COLO668 (cell line): ENCODE data around the gene CASR.
"Not testable (repeated sequence)": the region's sequence is repeated elsewhere in the genome, so short reads cannot be mapped to it uniquely, and the experiment has no call there.

Source experiments
- DNase-seq: peaks from one replicate; lab custom pipeline; 2025; ENCODE audit not compliant: unreplicated experiment; lab: John Stamatoyannopoulos, UW

Gene CASR, protein sequence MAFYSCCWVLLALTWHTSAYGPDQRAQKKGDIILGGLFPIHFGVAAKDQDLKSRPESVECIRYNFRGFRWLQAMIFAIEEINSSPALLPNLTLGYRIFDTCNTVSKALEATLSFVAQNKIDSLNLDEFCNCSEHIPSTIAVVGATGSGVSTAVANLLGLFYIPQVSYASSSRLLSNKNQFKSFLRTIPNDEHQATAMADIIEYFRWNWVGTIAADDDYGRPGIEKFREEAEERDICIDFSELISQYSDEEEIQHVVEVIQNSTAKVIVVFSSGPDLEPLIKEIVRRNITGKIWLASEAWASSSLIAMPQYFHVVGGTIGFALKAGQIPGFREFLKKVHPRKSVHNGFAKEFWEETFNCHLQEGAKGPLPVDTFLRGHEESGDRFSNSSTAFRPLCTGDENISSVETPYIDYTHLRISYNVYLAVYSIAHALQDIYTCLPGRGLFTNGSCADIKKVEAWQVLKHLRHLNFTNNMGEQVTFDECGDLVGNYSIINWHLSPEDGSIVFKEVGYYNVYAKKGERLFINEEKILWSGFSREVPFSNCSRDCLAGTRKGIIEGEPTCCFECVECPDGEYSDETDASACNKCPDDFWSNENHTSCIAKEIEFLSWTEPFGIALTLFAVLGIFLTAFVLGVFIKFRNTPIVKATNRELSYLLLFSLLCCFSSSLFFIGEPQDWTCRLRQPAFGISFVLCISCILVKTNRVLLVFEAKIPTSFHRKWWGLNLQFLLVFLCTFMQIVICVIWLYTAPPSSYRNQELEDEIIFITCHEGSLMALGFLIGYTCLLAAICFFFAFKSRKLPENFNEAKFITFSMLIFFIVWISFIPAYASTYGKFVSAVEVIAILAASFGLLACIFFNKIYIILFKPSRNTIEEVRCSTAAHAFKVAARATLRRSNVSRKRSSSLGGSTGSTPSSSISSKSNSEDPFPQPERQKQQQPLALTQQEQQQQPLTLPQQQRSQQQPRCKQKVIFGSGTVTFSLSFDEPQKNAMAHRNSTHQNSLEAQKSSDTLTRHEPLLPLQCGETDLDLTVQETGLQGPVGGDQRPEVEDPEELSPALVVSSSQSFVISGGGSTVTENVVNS

DNA sequence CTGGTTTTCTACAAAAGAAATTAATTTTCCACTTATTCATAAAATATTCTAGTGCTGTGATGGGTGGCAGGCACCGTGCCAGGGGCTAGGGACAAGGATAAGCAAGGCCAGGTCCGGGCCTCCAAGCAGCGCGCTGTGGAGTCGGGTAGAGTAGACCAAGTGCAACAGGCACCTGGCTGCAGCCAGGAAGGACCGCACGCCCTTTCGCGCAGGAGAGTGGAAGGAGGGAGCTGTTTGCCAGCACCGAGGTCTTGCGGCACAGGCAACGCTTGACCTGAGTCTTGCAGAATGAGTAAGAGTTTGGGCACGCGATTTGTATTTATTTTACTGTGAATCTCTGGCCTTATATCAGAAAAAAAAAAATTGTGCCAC is at the start of gene CASR:
Gene CASR, plus strand, starts transcription at position 148 of the 372 bp plus-strand sequence. CDS start 70,522 bp downstream, outside the sequence.
- peak; percentile 13 for DNase-seq

DNA sequence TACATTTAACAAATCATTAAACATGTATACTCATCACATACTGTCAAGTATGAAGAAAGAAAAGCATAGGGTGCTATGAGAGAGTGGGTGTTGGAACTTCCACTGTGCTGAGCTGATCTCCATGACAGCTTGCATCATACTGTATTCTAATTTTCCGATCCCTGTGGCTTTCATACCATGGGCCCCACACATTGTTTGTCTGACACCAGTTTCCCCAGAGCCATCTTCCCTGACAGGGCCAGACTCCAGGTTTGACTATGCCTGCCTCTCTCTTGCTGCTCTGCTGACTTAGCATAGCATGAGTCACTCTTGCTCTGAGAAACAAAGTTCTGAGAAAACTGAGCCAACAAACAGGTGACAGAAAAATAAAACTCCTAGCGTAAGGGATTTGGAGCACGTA is 37.0 kb upstream of the CASR start:
- no peak for DNase-seq

DNA sequence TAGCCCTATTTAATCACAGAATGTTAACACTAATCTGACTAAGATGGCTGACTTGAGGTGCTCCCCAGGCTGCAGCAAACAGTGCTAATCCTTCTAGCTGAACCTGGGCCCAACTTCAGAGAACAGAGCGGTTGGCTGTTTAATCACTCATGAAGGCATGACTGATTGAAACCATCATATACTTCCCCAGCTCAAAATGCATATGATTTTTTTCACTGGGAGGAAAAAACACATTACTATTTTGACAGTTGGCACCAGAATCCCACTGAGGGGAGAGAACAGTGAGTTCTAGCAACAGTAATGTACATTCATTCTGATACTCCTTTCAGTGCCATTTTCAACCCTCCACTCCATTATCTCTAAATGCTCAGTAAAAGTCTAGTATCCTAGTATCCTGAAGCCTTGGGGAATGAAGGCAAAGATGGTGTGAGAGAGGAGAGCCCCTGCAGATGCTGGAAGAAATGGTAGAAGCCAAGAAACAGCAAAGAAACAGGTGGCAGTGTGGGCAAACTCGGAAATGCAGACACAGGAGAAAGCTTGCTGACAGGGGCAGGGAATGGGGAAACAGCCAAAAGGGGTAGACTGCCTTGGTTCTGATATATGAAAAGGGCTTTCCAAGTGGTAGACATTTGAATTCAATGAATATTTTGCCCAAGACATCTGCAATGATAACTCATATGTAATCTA is 34.4 kb upstream of the CASR start:
- no peak for DNase-seq

DNA sequence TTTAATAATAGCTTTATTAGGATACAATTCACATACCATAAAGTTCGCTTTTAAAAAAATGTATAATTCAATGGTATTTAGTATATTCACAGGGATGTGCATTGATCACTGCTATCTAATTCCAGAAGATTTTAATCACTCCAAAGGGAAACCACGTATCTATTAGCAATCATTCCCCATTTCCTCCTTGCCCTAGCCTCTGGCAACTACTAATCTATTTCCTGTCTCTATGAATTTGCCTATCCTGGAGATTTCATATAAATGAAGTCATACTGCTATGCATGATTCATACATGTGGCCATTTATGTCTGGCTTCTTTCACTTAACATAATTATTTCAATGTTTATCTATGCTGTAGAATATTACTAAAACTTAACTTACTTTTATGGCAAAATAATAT is 32.0 kb upstream of the CASR start:
- DNase-seq, result no peak

DNA sequence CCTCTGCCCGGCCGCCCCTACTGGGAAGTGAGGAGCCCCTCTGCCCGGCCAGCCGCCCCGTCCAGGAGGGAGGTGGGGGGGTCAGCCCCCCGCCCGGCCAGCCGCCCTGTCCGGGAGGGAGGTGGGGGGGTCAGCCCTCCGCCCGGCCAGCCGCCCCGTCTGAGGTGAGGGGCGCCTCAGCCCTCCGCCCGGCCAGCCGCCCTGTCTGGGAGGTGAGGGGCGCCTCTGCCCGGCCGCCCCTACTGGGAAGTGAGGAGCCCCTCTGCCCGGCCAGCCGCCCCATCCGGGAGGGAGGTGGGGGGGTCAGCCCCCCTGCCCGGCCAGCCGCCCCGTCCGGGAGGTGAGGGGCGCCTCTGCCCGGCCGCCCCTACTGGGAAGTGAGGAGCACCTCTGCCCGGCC is 18.5 kb upstream of the CASR start:
- DNase-seq, result not testable (repeated sequence)

DNA sequence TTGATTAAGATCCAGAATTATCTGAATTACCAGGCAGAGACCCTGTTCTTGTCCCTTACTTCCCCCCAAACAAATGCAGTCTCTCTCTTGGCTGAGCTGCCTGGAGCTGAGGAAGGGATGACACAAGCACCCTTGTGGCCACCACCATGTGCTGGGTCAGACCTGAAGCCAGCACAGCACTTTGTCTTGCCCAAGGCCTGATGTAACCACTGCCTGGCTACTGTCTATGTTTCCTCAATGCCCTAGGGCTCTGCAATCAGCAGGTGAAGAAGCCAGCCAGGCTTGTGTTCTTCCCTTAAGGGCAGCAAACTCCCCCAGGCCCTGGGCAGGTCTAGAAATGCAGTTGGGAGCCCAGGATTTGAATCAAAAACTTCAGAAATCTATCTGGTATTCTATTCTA is 15.8 kb upstream of the CASR start:
- DNase-seq, result no peak

DNA sequence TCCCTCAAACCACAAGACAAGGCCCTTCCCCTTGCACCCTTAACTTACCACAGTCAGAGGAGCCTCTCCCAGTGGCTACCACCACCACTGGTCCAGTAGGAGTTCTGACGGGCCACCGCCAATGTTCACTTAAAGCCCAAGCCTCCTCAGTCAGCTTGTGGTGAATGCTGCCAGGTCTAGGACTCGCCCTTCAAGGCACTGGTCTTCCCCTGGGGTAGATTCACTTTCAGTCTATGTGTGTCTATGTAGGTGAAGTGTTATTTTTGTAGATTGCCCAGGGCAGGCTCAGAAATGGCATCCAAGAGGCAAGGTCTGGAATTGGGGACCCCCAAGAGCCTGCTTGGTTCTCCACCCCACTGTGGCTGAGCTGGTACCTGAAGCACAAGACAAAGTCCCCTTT is 15.4 kb upstream of the CASR start:
- no peak for DNase-seq

DNA sequence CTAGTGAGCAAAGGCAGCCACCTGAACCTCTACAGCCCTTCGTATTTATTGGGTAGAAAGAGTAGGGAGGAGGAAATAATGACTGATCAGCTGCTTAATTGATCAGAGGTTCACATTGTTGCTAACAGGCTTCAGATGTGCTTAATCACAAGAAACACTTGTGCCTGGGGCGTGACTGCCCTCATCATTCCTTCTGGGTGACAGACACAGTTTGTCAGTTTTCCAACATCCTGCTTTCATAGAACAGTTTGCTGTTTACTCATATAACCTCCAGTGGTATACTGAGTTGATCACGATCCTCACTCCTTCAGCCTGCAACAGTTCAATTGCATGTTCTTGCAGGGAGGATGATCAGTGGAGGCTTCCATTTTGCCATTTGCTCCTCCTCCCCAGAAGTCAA is 13.6 kb upstream of the CASR start:
- no peak for DNase-seq

DNA sequence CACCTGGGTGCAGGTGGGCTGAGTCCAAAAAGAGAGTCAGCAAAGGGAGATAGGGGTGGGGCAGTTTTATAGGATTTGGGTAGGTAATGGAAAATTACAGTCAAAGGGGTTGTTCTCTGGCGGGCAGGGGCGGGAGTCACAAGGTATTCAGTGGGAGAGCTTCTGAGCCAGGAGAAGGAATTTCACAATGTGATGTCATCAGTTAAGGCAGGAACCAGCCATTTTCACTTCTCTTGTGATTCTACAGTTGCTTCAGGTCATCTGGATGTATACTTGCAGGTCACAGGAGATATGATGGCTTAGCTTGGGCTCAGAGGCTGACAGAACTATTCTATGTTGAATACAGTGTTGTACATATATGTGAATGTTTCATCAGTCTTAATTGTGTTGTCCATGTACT is 12.1 kb upstream of the CASR start:
- not testable (repeated sequence) for DNase-seq

DNA sequence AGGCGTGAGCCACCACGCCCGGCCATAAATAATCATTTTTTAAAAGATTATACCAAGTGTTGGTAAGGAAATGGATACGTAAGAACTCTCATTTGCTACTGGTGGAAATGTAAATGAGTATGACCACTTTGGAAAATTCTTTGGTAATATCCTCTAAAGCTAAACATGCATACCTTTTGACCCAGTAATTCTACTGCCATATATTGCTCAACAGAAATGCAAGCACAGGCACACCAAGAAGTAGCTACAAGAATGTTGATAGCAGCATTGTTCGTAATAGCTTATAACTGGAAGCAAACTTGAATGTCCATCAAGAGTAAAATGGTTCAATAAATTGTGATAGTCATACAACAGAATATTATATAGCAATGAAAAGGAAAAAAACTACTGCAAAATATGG is 4.8 kb upstream of the CASR start:
- DNase-seq, result no peak

DNA sequence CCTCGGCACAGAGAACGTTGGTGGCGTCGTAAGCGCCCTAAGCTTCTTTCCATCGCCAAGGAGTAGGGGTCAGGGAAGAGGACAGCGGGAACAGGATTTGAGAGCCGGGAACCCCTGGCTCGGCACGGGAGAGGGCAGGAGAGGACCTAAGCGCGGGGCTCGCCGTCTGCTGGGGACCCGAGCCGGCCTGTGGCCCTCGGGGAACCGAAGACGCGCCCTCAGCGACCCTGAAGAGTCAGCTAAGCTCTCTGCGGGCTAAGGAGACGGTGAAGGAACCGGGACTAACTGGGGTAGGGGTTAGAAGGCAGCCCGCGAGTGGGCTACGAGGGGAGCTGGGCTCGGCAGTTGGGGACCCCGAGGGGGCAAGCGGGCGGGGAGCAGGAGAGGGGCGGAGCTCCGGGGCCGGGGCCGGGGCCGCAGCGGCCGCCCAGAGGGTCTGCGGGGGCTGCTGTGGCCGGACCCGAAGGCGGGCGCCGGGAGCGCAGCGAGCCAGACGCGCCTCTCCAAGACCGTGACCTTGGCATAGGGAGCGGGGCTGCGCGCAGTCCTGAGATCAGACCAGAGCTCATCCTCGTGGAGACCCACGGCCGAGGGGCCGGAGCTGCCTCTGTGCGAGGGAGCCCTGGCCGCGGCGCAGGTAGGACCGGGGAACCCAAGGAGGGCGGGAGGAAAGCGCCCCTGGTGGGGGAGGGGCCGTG is 574 bp downstream of the CASR start:
- DNase-seq, result no peak

DNA sequence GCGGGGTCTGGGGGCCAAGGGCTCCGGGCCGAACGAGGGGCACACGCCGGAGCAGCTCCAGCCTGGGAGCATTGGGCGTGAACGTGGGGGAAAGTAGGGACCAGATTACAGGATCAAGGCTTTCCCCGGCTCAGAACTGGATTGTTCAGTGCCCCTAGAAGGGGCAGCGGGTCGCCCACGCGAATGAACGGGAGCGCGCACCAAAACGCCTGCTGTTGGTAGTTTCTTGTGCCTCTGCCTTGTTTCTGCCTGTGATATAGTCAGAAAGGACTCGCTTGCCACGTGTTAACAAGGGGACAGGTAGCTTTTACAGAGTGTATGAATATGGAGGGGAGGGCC is 1.1 kb downstream of the CASR start:
- no peak for DNase-seq

DNA sequence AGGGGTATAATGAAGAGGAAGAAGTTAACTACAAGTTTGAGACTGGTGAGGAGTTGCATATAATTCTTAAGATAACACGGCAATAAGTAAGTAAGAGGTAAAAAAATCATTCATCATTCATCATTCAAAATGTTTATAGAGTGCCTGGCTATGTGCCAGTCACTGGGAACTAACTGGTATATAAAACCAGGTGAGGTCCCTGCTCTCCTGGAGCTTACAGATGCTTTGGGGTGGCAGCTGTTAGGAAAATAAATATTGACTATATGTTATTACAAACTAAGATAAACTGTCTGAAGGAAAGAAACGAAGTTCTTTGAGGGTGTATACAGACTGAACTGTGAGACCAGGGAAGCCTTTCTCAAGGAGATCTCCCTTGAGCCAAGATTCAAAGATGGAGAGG is 2.9 kb downstream of the CASR start:
- DNase-seq, result no peak

DNA sequence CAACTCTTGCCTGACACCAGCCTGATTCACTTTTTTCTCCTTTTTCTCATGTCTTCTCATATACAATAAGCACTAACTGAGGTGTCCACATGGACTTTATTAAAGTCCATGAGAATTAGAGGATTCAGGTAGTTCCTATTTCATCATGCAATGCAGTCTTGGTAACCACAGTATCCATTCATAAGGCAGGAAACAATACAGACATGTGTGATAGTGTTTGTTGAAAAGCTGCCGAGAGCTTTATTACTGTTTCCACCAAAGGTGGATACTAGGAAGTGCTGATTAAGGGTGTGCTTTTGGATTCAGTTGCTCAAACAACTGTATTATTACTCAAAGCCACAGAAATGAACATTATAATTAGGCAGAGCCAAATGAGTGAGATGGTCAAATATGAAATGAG is 5.3 kb downstream of the CASR start:
- DNase-seq, result no peak

DNA sequence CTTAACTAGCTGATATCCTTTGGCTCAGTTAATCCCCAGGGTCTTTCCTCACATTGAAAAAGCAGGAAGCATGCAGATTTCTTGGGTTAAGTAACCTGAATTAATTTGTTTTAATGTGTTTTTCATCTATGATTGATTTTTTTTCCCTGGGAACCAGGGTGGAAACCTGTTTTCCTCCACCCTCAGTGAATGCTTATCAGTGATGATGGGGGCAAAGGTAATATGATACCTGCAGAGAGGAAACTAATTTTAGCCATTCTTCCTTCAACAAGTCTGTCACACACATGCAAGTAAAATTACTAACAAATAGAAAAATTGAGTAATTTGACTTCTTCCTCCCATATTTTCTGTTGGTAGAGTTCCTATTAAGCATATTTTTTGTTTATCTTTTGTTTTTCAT is 5.9 kb downstream of the CASR start:
- no peak for DNase-seq

DNA sequence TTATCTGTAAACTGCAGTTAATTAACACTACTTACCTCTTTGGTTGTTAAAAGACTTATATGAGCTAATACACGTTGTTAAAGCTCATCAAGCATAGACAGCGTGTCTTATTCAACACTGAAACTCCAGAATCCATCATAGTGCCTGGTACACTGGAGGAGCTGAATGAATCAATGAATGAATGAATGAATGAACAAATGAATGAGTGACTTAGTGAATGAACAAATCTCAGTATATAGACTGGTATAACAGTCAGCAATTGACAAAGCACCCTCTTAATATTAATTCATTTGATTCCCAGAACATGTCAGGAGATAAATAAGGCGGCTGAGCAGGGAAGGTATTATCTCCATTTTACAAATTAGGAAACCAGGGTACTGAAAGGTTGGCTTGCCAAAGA is 7.1 kb downstream of the CASR start:
- DNase-seq, result no peak

DNA sequence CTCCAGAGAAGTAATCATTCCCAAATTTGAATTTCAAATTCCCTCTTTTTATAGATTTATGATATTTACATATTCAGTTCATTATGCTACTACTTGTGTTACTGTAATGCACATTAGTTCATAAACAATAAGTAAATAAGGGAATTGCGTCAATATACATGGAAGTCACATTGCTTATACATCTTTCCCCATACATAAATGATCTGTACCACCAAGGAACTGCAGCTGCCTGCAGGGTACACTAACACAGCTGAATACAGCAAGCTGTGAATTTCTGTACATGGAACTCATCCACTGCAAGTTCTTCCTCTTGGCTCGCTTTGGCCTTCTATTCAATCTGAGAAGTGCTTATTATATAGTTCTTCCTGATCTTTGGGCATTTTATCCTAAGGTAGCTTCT is 15.5 kb downstream of the CASR start:
- DNase-seq, result no peak

DNA sequence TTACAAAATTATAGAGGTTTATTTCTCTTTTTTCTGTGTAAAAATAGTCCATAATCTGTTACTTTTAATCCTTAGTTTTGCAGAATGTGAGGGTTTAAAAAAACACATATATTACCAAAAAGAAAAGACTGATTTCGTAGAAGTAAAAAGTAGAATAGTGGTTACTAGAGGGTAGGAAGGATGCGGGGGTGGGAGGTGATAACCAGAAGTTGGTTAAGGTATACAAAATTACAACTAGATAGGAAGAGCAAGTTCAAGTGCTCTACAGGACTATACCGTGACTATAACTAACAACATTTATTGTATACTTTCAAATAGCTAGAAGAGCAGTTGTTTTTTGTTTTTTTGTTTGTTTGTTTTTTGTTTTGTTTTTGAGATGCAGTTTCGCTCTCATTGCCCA is 16.1 kb downstream of the CASR start:
- DNase-seq, result no peak

DNA sequence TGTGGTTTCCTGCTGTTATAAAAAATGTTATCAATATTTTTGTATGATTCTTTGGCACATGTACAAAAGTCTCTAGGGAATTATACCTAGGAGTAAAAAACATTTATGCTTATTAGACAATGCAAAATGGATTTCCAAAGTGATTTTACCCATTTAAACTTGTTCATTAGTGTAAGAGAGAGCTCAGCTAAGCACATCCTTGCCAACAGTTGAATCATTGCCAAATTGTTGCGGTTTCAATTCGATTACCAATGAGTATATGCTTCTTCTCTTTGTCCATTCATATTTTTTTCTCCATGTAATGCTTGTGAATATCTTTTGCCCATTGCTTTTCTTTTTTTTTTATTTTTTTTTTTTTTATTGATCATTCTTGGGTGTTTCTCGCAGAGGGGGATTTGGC is 17.2 kb downstream of the CASR start:
- no peak for DNase-seq

DNA sequence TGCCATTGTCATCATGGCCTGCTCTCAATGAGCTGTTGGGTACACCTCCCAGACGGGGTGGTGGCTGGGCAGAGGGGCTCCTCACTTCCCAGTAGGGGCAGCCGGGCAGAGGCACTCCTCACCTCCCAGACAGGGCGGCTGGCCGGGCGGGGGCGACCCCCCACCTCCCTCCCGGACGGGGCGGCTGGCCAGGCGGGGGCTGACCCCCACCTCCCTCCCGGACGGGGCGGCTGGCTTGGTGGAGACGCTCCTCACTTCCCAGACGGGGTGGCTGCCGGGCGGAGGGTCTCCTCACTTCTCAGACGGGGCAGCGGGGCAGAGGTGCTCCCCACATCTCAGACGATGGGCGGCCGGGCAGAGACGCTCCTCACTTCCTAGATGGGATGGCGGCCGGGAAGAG is 18.0 kb downstream of the CASR start:
- DNase-seq, result not testable (repeated sequence)

DNA sequence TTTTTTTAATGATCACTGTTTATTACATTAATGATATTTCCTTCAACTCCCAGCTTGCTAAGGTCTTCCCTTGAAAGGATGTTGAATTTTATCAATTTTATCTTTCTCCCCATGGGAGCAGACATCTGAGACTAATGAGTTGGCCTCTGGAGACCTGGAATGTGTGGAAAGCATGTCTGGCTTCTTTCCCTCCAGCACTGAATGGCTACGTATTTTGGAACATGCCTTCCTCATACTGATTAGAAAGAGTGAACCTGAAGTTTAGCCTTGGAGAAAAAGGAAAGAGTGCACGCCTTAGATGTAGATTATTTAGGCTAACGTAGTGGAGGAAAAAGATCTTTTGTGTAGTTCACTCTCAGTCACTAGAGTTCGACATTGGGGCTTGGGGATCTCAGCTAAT is 25.1 kb downstream of the CASR start:
- no peak for DNase-seq
